Activated CD4-positive, alpha-beta T cell treated with anti-CD3 and anti-CD28 coated beads for 1 hour (primary cell): Measurements from ENCODE around the gene VN1R4.
"Not testable (repeated sequence)": the region's sequence is repeated elsewhere in the genome, so short reads cannot be mapped to it uniquely, and the experiment has no call there.

Experiments
- DNase-seq: peaks from one replicate; pipeline ENCODE4 v3.0.0-alpha.2; 2020

Gene VN1R4

DNA sequence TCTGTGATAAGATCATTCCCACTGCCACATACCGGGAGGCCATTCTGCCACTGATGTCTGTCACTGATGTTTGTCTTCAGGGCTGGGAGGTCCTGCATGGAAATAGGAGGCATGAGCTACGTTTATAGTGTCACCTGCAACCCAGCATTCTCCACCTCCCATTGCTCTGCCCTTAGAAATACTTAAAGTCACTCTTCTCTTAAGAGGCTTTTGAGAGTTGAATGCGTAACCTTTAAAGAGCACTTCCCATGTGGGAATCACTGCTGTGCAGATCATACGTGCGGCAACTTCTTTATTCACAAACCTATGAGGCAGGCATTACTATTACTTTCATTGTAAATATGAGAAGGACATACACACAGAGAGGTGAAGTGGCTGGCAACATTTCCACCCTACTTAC lies at the start of gene VN1R4:
Gene VN1R4 (minus strand): TSS at position 101 of the 400 bp plus-strand sequence. CDS start 58 bp downstream, at position 43.
- not testable (repeated sequence) for DNase-seq

- no peak for DNase-seq
Observed at GRCh38 chr19:53311897-53312296, 44.4 kb upstream of the VN1R4 start.

DNA sequence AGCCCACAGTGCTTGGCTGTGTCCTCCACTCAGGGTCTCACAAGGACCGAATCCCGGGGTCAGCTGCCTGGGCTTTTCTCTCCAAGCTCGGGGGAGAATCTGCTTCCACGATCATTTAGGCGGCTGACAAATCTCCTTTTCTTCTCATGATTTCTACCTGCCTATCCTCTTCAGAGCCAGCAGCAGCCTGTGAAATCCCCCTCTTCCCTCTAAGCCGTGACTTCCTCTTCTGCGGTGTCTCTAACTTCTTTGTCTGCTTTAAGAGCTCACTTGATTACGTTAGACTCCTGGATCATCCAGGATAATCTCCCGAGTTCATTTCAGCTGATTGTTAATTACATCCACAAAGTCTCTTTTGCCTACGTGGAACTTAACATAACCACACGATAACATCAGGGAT lies 43.5 kb upstream of the VN1R4 start:
- DNase-seq = no peak

- no peak for DNase-seq
Observed at GRCh38 chr19:53308339-53308811, 40.9 kb upstream of the VN1R4 start.

GRCh38 chr19:53301341-53301740 lies 33.8 kb upstream of the VN1R4 start:
- not testable (repeated sequence) for DNase-seq

DNA sequence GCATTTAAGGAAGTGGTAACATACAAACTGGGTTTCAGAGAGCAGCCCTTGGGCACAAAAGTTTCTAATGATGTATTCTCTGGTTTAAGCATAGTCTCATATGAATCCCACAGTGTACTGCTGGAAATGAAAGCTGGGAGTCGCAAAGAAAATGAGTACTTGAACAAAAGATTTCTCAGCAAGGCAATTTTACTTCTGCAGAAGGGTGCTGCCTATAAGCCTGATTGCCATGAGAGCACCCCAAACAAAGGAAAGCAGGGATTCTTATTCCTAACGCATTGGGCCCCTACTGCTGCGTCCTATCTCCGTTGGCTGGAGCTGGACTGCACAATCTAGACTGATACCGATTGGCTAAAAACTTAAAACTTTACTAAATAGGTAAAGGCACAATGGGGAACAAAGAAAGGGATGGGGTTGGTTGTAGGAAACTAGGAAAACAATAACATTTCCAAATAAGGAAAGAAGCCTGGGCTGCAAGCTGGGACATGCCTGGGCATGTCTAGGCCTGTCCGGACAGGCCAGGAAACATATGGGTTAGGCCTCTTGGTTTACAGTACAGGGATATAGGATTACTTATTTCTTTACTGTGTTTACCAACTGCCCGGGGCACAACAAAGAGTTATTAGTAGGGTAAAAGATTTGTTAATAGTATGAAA lies 27.4 kb upstream of the VN1R4 start:
- DNase-seq = no peak

DNA sequence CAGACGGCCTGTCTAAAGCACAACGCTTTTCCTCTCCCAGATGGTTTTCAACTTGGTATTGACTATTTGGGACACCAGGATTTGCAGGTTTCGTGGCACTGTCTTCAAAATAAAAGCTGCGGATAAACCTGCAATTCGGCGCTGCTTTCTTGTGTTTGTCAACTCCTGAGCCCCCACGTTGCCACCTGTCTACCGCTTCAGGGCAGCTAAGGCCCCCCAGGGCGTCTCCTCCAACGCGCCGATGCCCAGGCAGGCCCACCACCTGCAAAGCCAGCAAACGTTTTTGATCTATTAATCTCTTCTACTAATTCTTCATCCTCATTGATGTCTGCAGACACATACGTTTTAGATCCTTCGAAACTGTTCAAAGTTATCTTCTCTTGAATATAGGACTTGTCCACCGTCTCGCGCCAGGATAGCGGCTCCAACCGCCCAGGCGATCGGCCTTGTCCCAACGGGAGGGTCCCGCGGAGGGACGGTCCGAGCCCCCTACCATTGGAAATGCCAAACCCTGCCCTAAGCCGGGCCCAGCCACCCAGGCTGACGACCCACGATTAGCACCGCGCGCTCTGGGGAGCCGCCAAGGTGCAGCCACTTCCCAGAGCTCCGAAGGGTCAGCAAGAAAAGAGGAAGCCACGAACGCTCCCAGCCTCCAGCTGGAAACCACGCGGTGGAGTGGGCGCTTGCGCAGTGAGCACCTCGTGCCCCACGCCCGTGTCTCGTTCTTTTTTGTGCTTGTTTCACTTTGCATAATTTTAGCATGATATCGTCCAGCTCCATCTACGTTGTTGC lies 23.4 kb upstream of the VN1R4 start:
- DNase-seq = no peak

DNA sequence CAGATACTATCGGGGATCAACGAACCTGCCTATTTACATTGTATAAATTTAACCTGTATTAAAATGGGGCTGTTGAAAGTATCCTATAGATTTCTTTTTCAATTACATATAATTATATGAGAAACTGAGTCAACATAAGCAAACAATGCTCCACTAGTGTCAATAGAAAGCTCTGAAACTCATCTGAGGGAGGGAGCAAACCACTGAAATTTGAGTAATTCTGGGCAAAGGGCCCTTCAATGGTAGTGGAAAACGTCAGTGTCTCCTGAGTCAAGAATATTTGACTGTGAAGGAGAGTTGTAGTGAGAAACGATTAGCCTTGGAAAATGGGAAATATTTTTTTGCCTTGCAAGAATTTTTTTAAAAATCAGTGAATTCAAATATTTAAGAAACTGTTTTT lies 17.6 kb upstream of the VN1R4 start:
- DNase-seq = no peak

GRCh38 chr19:53281947-53282346 lies 14.4 kb upstream of the VN1R4 start:
- DNase-seq = not testable (repeated sequence)

DNA sequence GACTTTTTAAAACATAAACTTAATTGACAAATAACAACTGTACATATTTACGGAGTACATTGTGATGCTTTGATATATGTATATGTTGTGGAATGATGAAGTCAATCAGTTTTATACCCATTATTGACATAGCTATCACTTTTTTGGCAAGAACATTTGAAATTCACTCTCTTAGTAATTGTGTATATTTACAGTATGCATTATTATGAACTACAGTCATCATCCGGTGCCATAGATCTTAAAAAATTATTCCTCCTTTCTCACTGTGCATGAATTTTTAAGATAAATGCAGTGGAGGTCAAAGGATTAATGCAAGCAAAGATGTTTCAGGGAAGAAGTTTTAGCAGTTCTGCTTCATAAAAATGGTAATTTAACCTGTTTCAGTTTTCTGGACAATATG lies 8.0 kb upstream of the VN1R4 start:
- no peak for DNase-seq

- DNase-seq = no peak
Observed at GRCh38 chr19:53272044-53272443, 4.5 kb upstream of the VN1R4 start.

- not testable (repeated sequence) for DNase-seq
Observed at GRCh38 chr19:53269861-53270260, 2.3 kb upstream of the VN1R4 start.

DNA sequence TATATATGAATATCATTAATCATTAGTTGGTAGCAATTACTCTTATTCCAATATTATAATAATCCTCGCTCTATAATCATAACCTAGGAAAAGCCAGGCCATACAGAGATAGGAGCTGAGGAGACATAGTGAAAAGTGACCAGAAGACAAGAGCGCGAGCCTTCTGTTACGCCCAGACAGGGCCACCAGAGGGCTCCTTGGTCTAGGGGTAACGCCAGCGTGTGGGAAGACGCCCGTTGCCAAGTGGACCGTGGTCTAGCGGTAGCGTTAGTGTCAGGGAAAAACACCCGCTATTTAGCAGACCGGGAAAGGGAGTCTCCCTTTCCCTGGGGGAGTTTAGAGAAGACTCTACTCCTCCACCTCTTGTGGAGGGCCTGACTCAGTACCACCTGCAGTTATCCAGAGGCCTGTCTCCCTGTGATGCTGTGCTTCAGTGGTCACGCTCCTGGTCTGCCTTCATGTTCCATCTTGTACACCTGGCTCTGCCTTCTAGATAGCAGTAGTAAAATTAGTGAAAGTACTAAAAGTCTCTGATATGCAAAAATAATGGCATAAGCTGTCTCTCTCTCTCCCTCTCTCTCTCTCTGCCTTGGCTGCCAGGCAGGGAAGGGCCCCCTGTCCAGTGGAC lies 9.7 kb downstream of the VN1R4 start, which contains the start of gene VN1R2:
Gene VN1R2 (plus strand): TSS at position 578 of the 628 bp plus-strand sequence. CDS start 84 bp downstream, outside the sequence.
- not testable (repeated sequence) for DNase-seq

- peak; percentile 66 for DNase-seq
Observed at GRCh38 chr19:53254411-53255341, 12.8 kb downstream of the VN1R4 start, which contains the start of gene ZNF677. TSS of gene ZNF677 (minus strand) at chr19:53254873. CDS start at chr19:53251550, 3,323 bp downstream.

DNA sequence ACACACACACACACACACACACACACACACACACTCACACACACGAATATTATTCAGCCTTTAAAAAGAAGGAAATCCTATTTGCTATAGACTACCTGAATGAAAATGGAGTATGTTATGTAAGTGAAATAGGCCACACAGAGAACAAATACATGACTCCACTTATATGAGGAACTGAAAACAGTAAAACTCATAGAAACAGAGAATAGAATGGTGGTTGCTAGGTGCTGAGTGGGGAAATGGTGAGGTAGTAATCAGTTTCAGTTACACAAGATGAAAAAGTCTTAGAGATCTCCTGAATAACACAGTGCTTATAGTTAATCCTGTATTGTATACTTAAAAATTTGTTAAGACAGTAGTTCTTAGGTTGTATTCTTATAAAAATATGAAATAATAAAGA lies 21.0 kb downstream of the VN1R4 start:
- DNase-seq = no peak

DNA sequence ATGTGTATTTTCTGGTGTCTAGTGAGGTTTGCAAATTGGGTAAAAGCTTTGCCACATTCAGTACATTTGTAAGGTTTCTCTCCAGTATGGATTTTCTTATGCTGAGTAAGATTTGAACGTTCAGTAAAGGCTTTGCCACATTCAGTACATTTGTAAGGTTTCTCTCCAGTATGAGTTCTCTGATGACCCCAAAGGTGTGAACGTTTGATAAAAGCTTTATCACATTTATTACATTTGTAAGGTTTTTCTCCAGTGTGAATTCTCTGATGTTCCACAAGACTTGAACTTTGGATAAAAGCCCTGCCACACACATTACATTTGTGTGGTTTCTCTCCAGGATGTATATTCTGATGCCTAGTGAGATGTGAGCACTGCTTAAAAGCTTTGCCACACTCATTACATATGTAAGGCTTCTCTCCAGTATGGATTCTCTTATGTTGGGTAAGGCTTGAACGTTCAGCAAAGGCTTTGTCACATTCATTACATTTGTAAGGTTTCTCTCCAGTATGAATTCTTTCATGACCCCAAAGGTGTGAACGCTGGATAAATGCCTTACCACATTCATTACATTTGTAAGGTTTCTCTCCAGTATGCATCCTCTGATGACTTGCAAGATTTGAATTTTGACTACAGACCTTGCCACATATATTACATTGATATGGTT lies 30.3 kb downstream of the VN1R4 start:
- no peak for DNase-seq

DNA sequence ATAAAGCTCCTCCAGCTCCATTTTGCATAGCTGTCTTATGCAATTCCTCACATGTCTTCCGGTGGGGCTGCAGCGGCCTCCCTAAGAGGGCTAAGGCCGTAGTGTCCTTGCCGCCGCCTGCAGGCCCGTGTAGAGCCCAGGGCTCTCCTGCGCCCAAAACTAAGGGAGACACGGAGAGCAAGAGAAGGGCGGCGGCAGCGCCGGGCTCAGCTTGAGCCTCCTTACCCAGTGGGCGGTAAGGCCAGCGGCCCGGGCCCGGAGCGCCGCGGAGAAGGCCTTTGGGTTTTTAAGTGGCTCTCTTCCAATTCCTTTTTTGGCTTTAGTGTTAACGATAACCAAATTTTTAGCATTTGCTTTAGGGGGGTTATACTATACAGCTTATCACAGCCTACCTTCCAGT lies 42.9 kb downstream of the VN1R4 start:
- DNase-seq = no peak

GRCh38 chr19:53222716-53223115 lies 44.8 kb downstream of the VN1R4 start:
- DNase-seq = not testable (repeated sequence)
